ENCODE data around the gene ESF1. TPM values are rescaled to one million over a fixed set of nuclear protein-coding genes. Genes with fewer than 3 reads are reported as not detected.

The ESF1 gene
- total RNA-seq, 1 experiment from 2014 or later = 14.8 TPM

GRCh38 chr20:13783528-13783927, 1.2 kb downstream of the ESF1 start:
- Histone ChIP-seq H3K36me3 (ENCODE audit: low read depth) (peaks cover 38% of the 10 kb centered on the region), H3K4me3 (peak overlapping the region; percentile 98), H3K27ac (no peak overlapping the region), H3K9me2 (ENCODE audit: insufficient read depth) (no peaks in the 10 kb centered on the region), H3K79me2 (ENCODE audit: low read depth) (peaks cover 56% of the 10 kb centered on the region), H2AFZ (no peak overlapping the region; the same call in 1 of the 2 replicates), H3K4me2 (peak overlapping the region; percentile 96), H3K4me1 (replicated peaks; ENCODE audit: insufficient read depth) (peaks cover 23% of the 10 kb centered on the region), H4K20me1 (ENCODE audit: insufficient read depth) (no peaks in the 10 kb centered on the region; the same call in 1 of the 2 replicates), H3K9me3 (ENCODE audit: insufficient read depth, low read depth) (no peaks in the 10 kb centered on the region), H3K27me3 (ENCODE audit: insufficient read depth, low read depth) (no peaks in the 10 kb centered on the region), H3F3A (ENCODE audit: insufficient read depth, low read depth) (peaks cover 4% of the 10 kb centered on the region; the same call in 1 of the 2 replicates)
- ChIA-PET CTCF (interaction anchor here (0.5 to 0.7 kb wide), 2 partner anchors 12 to 27 kb away, joined by 3 to 19 read pairs; no protein-coding TSS in a partner anchor), POLR2A (ENCODE audit: unreplicated experiment) (interaction anchor here (0.6 to 0.7 kb wide), 2 partner anchors 17 to 493 kb away, joined by 3 read pairs; no protein-coding TSS in a partner anchor)
- intact Hi-C loops (cut with micrococcal nuclease; ENCODE audit: unreplicated experiment) = no loop called here
- TF ChIP-seq EZH2 (IDR thresholded peaks at IDR 0.05; ENCODE audit: low read depth) (no peak), CTCF (conservative IDR thresholded peaks at IDR 0.05) (no peak)
- no peak for DNase-seq
- BruUV-seq (replicated peaks) = TSS peak; percentile 43

GRCh38 chr20:13778827-13779226, 5.9 kb downstream of the ESF1 start:
- no peaks in the 10 kb centered on the region for H3K27me3 ChIP-seq (ENCODE audit: insufficient read depth, low read depth)
- peaks cover 48% of the 10 kb centered on the region for H3K36me3 ChIP-seq (ENCODE audit: low read depth)
- BruUV-seq (replicated peaks) = no TSS peak
- CTCF ChIA-PET = no interaction called here
- H3K79me2 ChIP-seq (ENCODE audit: low read depth) = peaks cover 20% of the 10 kb centered on the region
- no peak for DNase-seq
- no peaks in the 10 kb centered on the region for H3F3A ChIP-seq (ENCODE audit: insufficient read depth, low read depth)
- no peak overlapping the region for H3K27ac ChIP-seq
- H4K20me1 ChIP-seq (ENCODE audit: insufficient read depth) = no peaks in the 10 kb centered on the region; the same call in none of the 2 replicates
- no peak overlapping the region for H2AFZ ChIP-seq
- H3K9me3 ChIP-seq (ENCODE audit: insufficient read depth, low read depth) = no peaks in the 10 kb centered on the region
- H3K4me2 ChIP-seq = no peak overlapping the region
- peaks cover 7% of the 10 kb centered on the region for H3K4me1 ChIP-seq (replicated peaks; ENCODE audit: insufficient read depth)
- TF ChIP-seq CTCF (conservative IDR thresholded peaks at IDR 0.05) (no peak), EZH2 (IDR thresholded peaks at IDR 0.05; ENCODE audit: low read depth) (no peak)
- intact Hi-C loops (cut with micrococcal nuclease; ENCODE audit: unreplicated experiment) = no loop called here
- no peaks in the 10 kb centered on the region for H3K9me2 ChIP-seq (ENCODE audit: insufficient read depth)
- POLR2A ChIA-PET (ENCODE audit: unreplicated experiment) = no interaction called here
- no peak overlapping the region for H3K4me3 ChIP-seq

- Histone ChIP-seq H3K9me3 (ENCODE audit: insufficient read depth, low read depth) (no peaks in the 10 kb centered on the region), H4K20me1 (ENCODE audit: insufficient read depth) (no peaks in the 10 kb centered on the region; the same call in none of the 2 replicates), H3K4me1 (replicated peaks; ENCODE audit: insufficient read depth) (no peaks in the 10 kb centered on the region), H3K9me2 (ENCODE audit: insufficient read depth) (no peaks in the 10 kb centered on the region), H3F3A (ENCODE audit: insufficient read depth, low read depth) (peaks cover 12% of the 10 kb centered on the region), H3K4me2 (no peak overlapping the region), H3K79me2 (ENCODE audit: low read depth) (peaks cover 9% of the 10 kb centered on the region; the same call in 1 of the 2 replicates), H2AFZ (no peak overlapping the region), H3K36me3 (ENCODE audit: low read depth) (peaks cover 47% of the 10 kb centered on the region), H3K4me3 (no peak overlapping the region), H3K27ac (no peak overlapping the region), H3K27me3 (ENCODE audit: insufficient read depth, low read depth) (no peaks in the 10 kb centered on the region)
- CTCF ChIA-PET = no interaction called here
- POLR2A ChIA-PET (ENCODE audit: unreplicated experiment) = interaction anchor here (0.6 kb wide), 2 partner anchors 11 to 434 kb away, joined by 4 to 5 read pairs; no protein-coding TSS in a partner anchor
- DNase-seq = no peak
- BruUV-seq (replicated peaks) = no TSS peak
- TF ChIP-seq CTCF (conservative IDR thresholded peaks at IDR 0.05) (no peak), EZH2 (IDR thresholded peaks at IDR 0.05; ENCODE audit: low read depth) (no peak)
- intact Hi-C loops (cut with micrococcal nuclease; ENCODE audit: unreplicated experiment) = no loop called here
These were observed 7.5 kb downstream of the ESF1 start for GRCh38 chr20:13777171-13777601.
